ENCODE data around the gene SRP19. TPM values are rescaled to one million over a fixed set of nuclear protein-coding genes. Genes with fewer than 3 reads are reported as not detected.
"Not testable (repeated sequence)": the region's sequence is repeated elsewhere in the genome, so short reads cannot be mapped to it uniquely, and the experiment has no call there.

The SRP19 gene
- polyA plus RNA-seq, 1 donor: 71.0 TPM

DNA sequence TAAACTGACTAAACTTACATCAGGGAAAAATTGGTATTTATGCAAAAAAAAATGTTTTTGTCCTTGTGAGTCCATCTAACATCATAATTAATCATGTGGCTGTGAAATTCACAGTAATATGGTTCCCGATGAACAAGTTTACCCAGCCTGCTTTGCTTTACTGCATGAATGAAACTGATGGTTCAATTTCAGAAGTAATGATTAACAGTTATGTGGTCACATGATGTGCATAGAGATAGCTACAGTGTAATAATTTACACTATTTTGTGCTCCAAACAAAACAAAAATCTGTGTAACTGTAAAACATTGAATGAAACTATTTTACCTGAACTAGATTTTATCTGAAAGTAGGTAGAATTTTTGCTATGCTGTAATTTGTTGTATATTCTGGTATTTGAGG is 16.6 kb upstream of the SRP19 start:
- no peak for DNase-seq
- no peaks in the 10 kb centered on the region for H3K9me3 ChIP-seq (ENCODE audit: control insufficient read depth, low read depth, low read length)
- WGBS (ENCODE audit: insufficient coverage, low lambda C conversion rate): no CpG with 5 or more reads among the region's 1 CpG
- no peaks in the 10 kb centered on the region for H3K27me3 ChIP-seq (ENCODE audit: control insufficient read depth, insufficient read depth, low read length)
- H3K4me3 ChIP-seq (ENCODE audit: low read length): no peak overlapping the region
- H3K27ac ChIP-seq (ENCODE audit: low read length): no peak overlapping the region
- H3K36me3 ChIP-seq (ENCODE audit: control insufficient read depth, insufficient read depth, low read length): peaks cover 2% of the 10 kb centered on the region
- no peaks in the 10 kb centered on the region for H3K4me1 ChIP-seq (ENCODE audit: control insufficient read depth, insufficient read depth, low read length)

DNA sequence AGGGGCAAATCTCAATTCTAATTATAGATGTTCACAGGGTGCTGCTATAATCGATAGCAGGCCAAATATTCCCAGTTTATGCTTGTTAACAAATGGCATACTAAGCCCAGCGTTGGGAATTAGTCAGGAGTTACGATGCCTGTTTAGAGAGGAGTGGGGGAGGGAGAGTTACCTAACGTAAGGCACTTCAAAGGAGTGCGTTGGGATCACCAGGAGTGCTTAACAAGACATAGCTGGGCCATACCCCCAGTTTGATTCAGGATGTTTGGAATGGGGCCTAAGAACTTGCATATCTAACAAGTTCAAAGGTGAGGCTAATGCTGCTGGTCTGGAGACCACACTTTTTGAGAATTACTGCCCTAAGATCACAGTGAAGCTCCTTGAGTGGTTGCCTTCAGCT is 14.5 kb upstream of the SRP19 start:
- Histone ChIP-seq H3K27ac (ENCODE audit: low read length) (no peak overlapping the region), H3K9me3 (ENCODE audit: control insufficient read depth, low read depth, low read length) (no peaks in the 10 kb centered on the region), H3K4me3 (ENCODE audit: low read length) (no peak overlapping the region), H3K27me3 (ENCODE audit: control insufficient read depth, insufficient read depth, low read length) (no peaks in the 10 kb centered on the region), H3K36me3 (ENCODE audit: control insufficient read depth, insufficient read depth, low read length) (no peaks in the 10 kb centered on the region), H3K4me1 (ENCODE audit: control insufficient read depth, insufficient read depth, low read length) (no peaks in the 10 kb centered on the region)
- no peak for DNase-seq
- WGBS (ENCODE audit: insufficient coverage, low lambda C conversion rate): 90% methylated on average over 2 of the region's 5 CpGs

- no peaks in the 10 kb centered on the region for H3K36me3 ChIP-seq (ENCODE audit: control insufficient read depth, insufficient read depth, low read length)
- H3K27me3 ChIP-seq (ENCODE audit: control insufficient read depth, insufficient read depth, low read length): no peaks in the 10 kb centered on the region
- no peaks in the 10 kb centered on the region for H3K9me3 ChIP-seq (ENCODE audit: control insufficient read depth, low read depth, low read length)
- no peak overlapping the region for H3K27ac ChIP-seq (ENCODE audit: low read length)
- H3K4me1 ChIP-seq (ENCODE audit: control insufficient read depth, insufficient read depth, low read length): no peaks in the 10 kb centered on the region
- no peak for DNase-seq
- H3K4me3 ChIP-seq (ENCODE audit: low read length): no peak overlapping the region
Measured at GRCh38 chr5:112847306-112847705, 13.8 kb upstream of the SRP19 start.

GRCh38 chr5:112848116-112848811 is 12.8 kb upstream of the SRP19 start:
- peak; percentile 29 to 49 for DNase-seq
- Histone ChIP-seq H3K27me3 (ENCODE audit: control insufficient read depth, insufficient read depth, low read length) (no peaks in the 10 kb centered on the region), H3K4me1 (ENCODE audit: control insufficient read depth, insufficient read depth, low read length) (no peaks in the 10 kb centered on the region), H3K36me3 (ENCODE audit: control insufficient read depth, insufficient read depth, low read length) (no peaks in the 10 kb centered on the region), H3K27ac (ENCODE audit: low read length) (no peak overlapping the region), H3K4me3 (ENCODE audit: low read length) (no peak overlapping the region), H3K9me3 (ENCODE audit: control insufficient read depth, low read depth, low read length) (no peaks in the 10 kb centered on the region)
- 8% methylated on average over 2 of the region's 8 CpGs for WGBS (ENCODE audit: insufficient coverage, low lambda C conversion rate)

DNA sequence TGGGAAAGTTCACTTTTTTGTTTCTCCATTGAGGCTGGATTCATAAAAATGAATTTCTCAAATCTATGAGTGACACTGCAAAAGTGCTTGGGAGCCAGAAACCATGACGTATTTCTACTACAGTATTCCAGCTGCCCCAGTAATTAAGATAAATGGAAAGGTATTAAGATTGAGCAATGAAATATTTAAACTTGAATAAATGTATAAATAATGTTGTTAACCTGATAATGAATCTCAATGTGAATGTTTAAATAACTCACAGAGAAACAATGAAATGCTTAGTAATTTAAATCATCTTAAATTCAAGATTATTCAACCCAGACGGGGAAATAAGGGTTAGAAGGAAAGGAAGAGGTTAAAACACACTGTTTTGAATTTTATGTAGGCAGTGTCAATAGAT is 11.2 kb upstream of the SRP19 start:
- Histone ChIP-seq H3K4me3 (ENCODE audit: low read length) (no peak overlapping the region), H3K27me3 (ENCODE audit: control insufficient read depth, insufficient read depth, low read length) (no peaks in the 10 kb centered on the region), H3K36me3 (ENCODE audit: control insufficient read depth, insufficient read depth, low read length) (no peaks in the 10 kb centered on the region), H3K27ac (ENCODE audit: low read length) (no peak overlapping the region), H3K4me1 (ENCODE audit: control insufficient read depth, insufficient read depth, low read length) (no peaks in the 10 kb centered on the region), H3K9me3 (ENCODE audit: control insufficient read depth, low read depth, low read length) (peaks cover 3% of the 10 kb centered on the region)
- WGBS (ENCODE audit: insufficient coverage, low lambda C conversion rate): 93% methylated on average over 2 of the region's 2 CpGs
- no peak for DNase-seq

GRCh38 chr5:112854651-112855050 is 6.4 kb upstream of the SRP19 start:
- no peaks in the 10 kb centered on the region for H3K4me1 ChIP-seq (ENCODE audit: control insufficient read depth, insufficient read depth, low read length)
- DNase-seq: no peak
- H3K36me3 ChIP-seq (ENCODE audit: control insufficient read depth, insufficient read depth, low read length): no peaks in the 10 kb centered on the region
- 71% methylated on average over 1 of the region's 1 CpG for WGBS (ENCODE audit: insufficient coverage, low lambda C conversion rate)
- H3K9me3 ChIP-seq (ENCODE audit: control insufficient read depth, low read depth, low read length): peaks cover 3% of the 10 kb centered on the region
- H3K4me3 ChIP-seq (ENCODE audit: low read length): no peak overlapping the region
- H3K27me3 ChIP-seq (ENCODE audit: control insufficient read depth, insufficient read depth, low read length): peaks cover 3% of the 10 kb centered on the region
- H3K27ac ChIP-seq (ENCODE audit: low read length): no peak overlapping the region

DNA sequence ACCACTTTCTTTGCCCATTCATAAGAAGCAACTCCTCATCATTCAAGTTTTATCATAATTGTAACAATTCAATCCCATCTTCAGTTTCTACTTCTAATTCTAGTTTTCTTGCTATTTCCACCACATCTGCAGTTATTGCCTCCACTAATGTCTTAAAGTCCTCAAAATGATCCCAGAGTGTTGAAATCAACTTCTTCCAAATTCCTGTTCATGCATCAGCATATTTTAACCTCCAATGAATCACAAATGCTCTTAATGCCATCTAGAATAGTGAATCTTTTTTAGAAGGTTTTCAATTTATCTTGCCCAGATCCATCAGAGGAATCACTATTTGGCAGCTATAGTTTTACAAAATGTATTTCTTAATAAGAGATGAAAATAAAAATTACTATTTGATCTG is 3.2 kb upstream of the SRP19 start:
- DNase-seq: no peak
- Histone ChIP-seq H3K27ac (ENCODE audit: low read length) (no peak overlapping the region), H3K27me3 (ENCODE audit: control insufficient read depth, insufficient read depth, low read length) (peaks cover 3% of the 10 kb centered on the region), H3K4me3 (ENCODE audit: low read length) (no peak overlapping the region), H3K9me3 (ENCODE audit: control insufficient read depth, low read depth, low read length) (peaks cover 3% of the 10 kb centered on the region), H3K36me3 (ENCODE audit: control insufficient read depth, insufficient read depth, low read length) (no peaks in the 10 kb centered on the region), H3K4me1 (ENCODE audit: control insufficient read depth, insufficient read depth, low read length) (peaks cover 5% of the 10 kb centered on the region)

DNA sequence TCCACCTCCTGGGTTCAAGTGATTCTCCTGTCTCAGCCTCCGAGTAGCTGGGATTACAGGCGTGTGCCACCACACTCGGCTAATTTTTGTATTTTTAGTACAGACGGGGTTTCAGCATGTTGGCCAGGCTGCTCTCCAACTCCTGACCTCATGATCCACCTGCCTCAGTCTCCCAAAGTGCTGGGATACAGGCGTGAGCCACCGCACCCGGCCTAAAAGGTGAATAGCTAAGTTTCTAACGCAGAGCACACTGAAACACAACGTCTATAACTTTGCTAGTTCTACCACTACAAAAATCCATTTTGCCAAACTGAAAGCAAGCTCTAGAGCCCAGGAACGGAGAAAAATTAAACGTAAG is 537 bp upstream of the SRP19 start:
- not testable (repeated sequence) for H3K27me3 ChIP-seq (ENCODE audit: control insufficient read depth, insufficient read depth, low read length); DNase-seq; H3K9me3 ChIP-seq (ENCODE audit: control insufficient read depth, low read depth, low read length); H3K4me1 ChIP-seq (ENCODE audit: control insufficient read depth, insufficient read depth, low read length)
- no CpG with 5 or more reads among the region's 11 CpGs for WGBS (ENCODE audit: insufficient coverage, low lambda C conversion rate)
- H3K27ac ChIP-seq (ENCODE audit: low read length): peak overlapping the region; percentile 42
- H3K36me3 ChIP-seq (ENCODE audit: control insufficient read depth, insufficient read depth, low read length): peaks cover 12% of the 10 kb centered on the region
- H3K4me3 ChIP-seq (ENCODE audit: low read length): peak overlapping the region; percentile 79

- no peaks in the 10 kb centered on the region for H3K27me3 ChIP-seq (ENCODE audit: control insufficient read depth, insufficient read depth, low read length)
- peak overlapping the region; percentile 70 for H3K27ac ChIP-seq (ENCODE audit: low read length)
- peak overlapping the region; percentile 79 for H3K4me3 ChIP-seq (ENCODE audit: low read length)
- H3K4me1 ChIP-seq (ENCODE audit: control insufficient read depth, insufficient read depth, low read length): peaks cover 5% of the 10 kb centered on the region
- H3K9me3 ChIP-seq (ENCODE audit: control insufficient read depth, low read depth, low read length): no peaks in the 10 kb centered on the region
- no peak for DNase-seq
- no CpG with 5 or more reads among the region's 8 CpGs for WGBS (ENCODE audit: insufficient coverage, low lambda C conversion rate)
- H3K36me3 ChIP-seq (ENCODE audit: control insufficient read depth, insufficient read depth, low read length): peaks cover 16% of the 10 kb centered on the region
Measured at GRCh38 chr5:112861638-112861985, 525 bp downstream of the SRP19 start.

GRCh38 chr5:112862085-112862484 is 998 bp downstream of the SRP19 start:
- H3K4me3 ChIP-seq (ENCODE audit: low read length): peak overlapping the region; percentile 79
- WGBS (ENCODE audit: insufficient coverage, low lambda C conversion rate): no CpG with 5 or more reads among the region's 9 CpGs

DNA sequence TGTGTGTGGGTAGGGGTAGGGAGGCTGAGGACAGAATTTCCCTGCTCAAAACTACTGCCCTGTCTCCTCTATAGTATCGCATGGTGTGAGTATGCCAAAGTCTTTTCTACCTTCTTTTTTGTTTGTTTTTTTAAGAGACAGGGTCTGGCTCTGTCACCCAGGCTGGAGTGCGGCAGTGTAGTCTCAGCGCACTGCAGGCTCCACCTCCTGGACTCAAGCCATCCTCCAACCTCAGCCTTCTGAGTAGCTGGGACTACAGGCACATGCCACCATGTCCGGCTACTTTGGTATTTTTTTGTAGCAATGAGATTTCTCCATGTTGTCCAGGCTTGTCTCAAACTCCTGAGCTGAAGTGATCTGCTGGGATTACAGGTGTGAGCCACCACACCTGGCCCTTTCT is 2.5 kb downstream of the SRP19 start:
- H3K4me1 ChIP-seq (ENCODE audit: control insufficient read depth, insufficient read depth, low read length): peaks cover 5% of the 10 kb centered on the region
- 80% methylated on average over 1 of the region's 4 CpGs for WGBS (ENCODE audit: insufficient coverage, low lambda C conversion rate)
- DNase-seq: no peak
- no peaks in the 10 kb centered on the region for H3K27me3 ChIP-seq (ENCODE audit: control insufficient read depth, insufficient read depth, low read length)
- H3K9me3 ChIP-seq (ENCODE audit: control insufficient read depth, low read depth, low read length): no peaks in the 10 kb centered on the region
- no peak overlapping the region for H3K4me3 ChIP-seq (ENCODE audit: low read length)
- H3K36me3 ChIP-seq (ENCODE audit: control insufficient read depth, insufficient read depth, low read length): peaks cover 29% of the 10 kb centered on the region
- no peak overlapping the region for H3K27ac ChIP-seq (ENCODE audit: low read length)

More at GRCh38 chr5:112862085-112862484, 998 bp downstream of the SRP19 start:
- Histone ChIP-seq H3K36me3 (ENCODE audit: control insufficient read depth, insufficient read depth, low read length) (peaks cover 19% of the 10 kb centered on the region), H3K27ac (ENCODE audit: low read length) (no peak overlapping the region), H3K4me1 (ENCODE audit: control insufficient read depth, insufficient read depth, low read length) (peaks cover 5% of the 10 kb centered on the region), H3K9me3 (ENCODE audit: control insufficient read depth, low read depth, low read length) (no peaks in the 10 kb centered on the region), H3K27me3 (ENCODE audit: control insufficient read depth, insufficient read depth, low read length) (no peaks in the 10 kb centered on the region)
- DNase-seq: no peak
